ENCODE data around the gene KCNK10. TPM values are rescaled to one million over a fixed set of nuclear protein-coding genes. Genes with fewer than 3 reads are reported as not detected.

Gene KCNK10
- total RNA-seq, 2 donors from 2014 or later: not detected

DNA sequence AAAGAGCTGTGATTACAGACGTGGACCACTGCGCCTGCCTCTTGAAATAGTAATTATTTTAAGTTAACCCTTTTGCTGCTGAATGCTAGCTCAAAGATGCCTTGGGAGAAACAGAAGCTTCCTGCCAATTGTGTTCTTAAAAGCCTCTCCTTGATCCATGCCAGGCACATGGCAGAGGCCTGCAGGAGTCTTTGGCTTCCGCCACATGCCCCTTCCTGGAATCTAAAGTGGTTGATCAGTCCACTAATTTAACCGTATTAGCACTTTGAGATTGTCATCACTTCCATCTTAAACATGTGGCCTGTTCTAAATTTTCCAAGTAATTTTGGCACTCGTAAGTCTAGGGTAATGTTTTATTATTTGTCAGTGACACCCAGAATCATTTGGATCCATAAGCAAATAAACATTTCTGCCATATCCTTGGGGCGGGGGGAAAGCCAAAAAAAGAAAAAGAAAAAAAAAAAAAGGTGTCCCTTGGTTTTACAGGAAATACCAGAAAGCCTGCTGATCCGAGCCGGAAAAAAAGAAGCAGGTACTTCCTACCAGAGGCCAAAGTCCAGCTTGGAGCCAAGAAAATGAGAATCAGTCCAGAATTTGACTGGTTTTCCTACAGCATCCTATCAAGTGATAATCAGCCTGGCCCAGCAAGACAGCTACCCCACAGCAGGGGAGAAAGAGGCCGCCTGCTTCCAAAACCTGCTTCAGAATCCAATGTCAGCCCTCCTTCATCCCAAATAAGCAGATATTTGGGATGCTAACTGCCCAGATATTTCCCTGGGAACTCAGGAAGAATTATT, 104.8 kb downstream of the KCNK10 start:
- Histone ChIP-seq H3K36me3 (no peaks in the 10 kb centered on the region), H3K4me3 (no peak overlapping the region), H3K9me3 (peaks cover 0 to 8% of the 10 kb centered on the region in 2 donors), H3K27ac (no peak overlapping the region), H3K27me3 (no peaks in the 10 kb centered on the region), H3K4me1 (no peaks in the 10 kb centered on the region)
- no peak for DNase-seq (ENCODE audit: low spot score)
- TF ChIP-seq, protein P1, sequence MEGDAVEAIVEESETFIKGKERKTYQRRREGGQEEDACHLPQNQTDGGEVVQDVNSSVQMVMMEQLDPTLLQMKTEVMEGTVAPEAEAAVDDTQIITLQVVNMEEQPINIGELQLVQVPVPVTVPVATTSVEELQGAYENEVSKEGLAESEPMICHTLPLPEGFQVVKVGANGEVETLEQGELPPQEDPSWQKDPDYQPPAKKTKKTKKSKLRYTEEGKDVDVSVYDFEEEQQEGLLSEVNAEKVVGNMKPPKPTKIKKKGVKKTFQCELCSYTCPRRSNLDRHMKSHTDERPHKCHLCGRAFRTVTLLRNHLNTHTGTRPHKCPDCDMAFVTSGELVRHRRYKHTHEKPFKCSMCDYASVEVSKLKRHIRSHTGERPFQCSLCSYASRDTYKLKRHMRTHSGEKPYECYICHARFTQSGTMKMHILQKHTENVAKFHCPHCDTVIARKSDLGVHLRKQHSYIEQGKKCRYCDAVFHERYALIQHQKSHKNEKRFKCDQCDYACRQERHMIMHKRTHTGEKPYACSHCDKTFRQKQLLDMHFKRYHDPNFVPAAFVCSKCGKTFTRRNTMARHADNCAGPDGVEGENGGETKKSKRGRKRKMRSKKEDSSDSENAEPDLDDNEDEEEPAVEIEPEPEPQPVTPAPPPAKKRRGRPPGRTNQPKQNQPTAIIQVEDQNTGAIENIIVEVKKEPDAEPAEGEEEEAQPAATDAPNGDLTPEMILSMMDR (IDR thresholded peaks at IDR 0.05): no peak

DNA sequence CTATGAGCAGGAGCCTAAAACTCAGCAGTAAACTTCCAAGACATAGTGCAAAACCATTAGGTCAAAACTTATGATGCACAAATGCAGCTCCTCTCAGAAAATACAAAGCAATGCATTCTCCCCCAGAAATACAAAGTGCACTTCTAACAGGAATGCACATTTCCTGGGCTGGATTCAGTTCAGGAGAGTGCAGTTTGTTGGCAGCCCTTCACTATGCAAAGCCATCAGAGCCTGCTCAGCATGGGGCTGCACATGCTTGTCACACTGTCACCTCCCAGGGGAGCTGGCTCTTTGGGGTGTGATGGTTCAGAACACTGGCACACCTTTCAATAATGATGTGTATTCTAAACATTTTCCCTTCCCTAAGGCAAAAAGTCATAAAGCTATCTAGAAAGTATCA, 110.4 kb downstream of the KCNK10 start:
- TF ChIP-seq, protein P1 (IDR thresholded peaks at IDR 0.05): no peak
- no peaks in the 10 kb centered on the region for H3K36me3 ChIP-seq
- no peak overlapping the region for H3K4me3 ChIP-seq
- DNase-seq (ENCODE audit: low spot score): no peak
- H3K4me1 ChIP-seq: no peaks in the 10 kb centered on the region
- no peak overlapping the region for H3K27ac ChIP-seq
- H3K9me3 ChIP-seq: no peaks in the 10 kb centered on the region
- no peaks in the 10 kb centered on the region for H3K27me3 ChIP-seq

DNA sequence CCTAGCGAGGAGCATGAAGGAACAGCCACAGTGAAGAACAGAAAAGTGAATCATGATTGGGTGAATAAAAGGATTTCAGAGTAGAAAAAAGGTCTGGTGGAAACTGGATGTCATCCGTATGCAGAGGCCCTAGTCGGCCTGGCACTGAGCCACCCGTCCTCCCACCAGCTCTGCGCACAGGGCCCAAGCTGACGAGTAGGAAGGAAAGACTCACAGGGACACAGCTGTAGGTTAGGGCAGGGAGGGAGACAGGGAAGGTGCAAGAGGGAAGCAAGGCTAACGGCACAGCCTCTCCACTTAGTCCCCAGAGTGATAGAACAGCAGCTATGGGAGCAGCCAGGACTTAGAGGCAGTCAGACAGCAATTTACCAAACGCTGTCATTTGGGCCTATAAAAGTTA, 112.6 kb downstream of the KCNK10 start:
- no peaks in the 10 kb centered on the region for H3K36me3 ChIP-seq
- no peak for DNase-seq (ENCODE audit: low spot score)
- no peaks in the 10 kb centered on the region for H3K27me3 ChIP-seq
- H3K4me1 ChIP-seq: no peaks in the 10 kb centered on the region
- no peak overlapping the region for H3K4me3 ChIP-seq
- TF ChIP-seq, protein P1 (IDR thresholded peaks at IDR 0.05): no peak
- no peaks in the 10 kb centered on the region for H3K9me3 ChIP-seq
- H3K27ac ChIP-seq: no peak overlapping the region

DNA sequence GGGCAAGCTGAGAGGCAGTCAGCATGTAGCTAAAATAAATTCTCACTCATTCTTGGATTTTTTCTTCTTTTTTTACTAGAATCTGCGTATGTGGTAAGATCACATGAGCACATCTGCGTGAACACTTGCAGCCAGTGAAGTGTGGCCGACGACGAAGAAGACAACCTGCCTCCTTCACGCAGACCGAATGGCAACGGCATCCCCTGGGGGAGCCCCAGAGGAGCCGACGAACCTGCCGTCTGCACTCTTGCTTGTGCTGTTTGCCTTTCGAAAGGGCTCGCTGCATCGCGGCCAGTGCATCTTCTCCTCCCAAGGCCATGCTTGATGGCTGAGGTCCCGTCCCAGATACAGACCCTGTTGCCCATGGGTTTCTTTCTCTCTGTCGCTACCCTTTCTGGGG, 113.8 kb downstream of the KCNK10 start:
- Histone ChIP-seq H3K27me3 (no peaks in the 10 kb centered on the region), H3K4me3 (no peak overlapping the region), H3K4me1 (no peaks in the 10 kb centered on the region), H3K9me3 (no peaks in the 10 kb centered on the region), H3K27ac (no peak overlapping the region), H3K36me3 (no peaks in the 10 kb centered on the region)
- TF ChIP-seq, protein P1 (IDR thresholded peaks at IDR 0.05): no peak
- no peak for DNase-seq (ENCODE audit: low spot score)

DNA sequence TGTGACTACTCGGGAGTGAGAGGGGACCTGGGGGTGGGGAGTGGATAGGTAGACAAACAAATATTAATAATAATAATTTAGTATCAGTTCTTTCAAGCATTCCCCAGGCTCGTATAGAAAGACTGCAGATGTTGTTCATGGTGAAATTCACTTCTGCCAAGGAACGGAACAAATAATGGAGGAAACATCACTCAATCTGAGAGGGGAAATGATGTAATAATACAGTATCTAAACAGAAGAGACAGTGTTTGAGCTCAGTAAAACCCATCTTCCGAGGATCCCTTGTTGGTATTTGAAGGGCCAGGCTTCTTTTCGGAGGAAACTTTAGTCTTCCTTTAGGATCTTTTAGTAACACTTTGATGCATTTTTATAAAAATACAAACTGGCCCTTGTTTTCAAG, 114.2 kb downstream of the KCNK10 start:
- Histone ChIP-seq H3K36me3 (no peaks in the 10 kb centered on the region), H3K4me1 (no peaks in the 10 kb centered on the region), H3K4me3 (no peak overlapping the region), H3K27ac (no peak overlapping the region), H3K9me3 (no peaks in the 10 kb centered on the region), H3K27me3 (no peaks in the 10 kb centered on the region)
- no peak for DNase-seq (ENCODE audit: low spot score)
- TF ChIP-seq, protein P1 (IDR thresholded peaks at IDR 0.05): no peak

DNA sequence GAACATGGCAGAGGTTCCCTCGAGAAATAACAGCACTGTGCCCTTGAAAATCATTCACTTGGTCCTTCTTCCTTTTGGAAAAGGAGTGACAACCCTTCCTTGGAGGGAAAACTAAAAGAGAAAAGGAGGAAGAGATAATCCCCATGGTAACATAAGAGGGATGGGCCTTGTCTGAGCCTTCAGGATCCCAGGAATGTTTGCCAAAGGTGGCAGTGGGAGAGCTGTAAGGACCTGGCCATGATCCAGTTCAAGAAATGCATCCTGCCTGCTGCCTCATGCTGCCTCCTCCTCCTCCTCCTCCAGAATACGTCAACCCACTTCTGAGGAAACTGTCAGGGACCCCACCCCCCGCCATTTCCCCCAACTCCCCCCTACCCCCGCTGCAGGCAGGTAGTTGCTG, 118.8 kb downstream of the KCNK10 start:
- H3K9me3 ChIP-seq: no peaks in the 10 kb centered on the region
- no peak for DNase-seq (ENCODE audit: low spot score)
- TF ChIP-seq, protein P1 (IDR thresholded peaks at IDR 0.05): no peak
- H3K27me3 ChIP-seq: no peaks in the 10 kb centered on the region
- no peak overlapping the region for H3K27ac ChIP-seq
- H3K36me3 ChIP-seq: no peaks in the 10 kb centered on the region
- H3K4me1 ChIP-seq: no peaks in the 10 kb centered on the region
- H3K4me3 ChIP-seq: no peak overlapping the region
